HG03565 (cell line): Measurements from ENCODE around the gene U2AF1L4.

ENCODE experiments used
- ATAC-seq: cut with Tn5 transposase; IDR thresholded peaks from one replicate; pipeline ENCODE4 v1.9.1; 2021; ENCODE audit warnings: mild to moderate bottlenecking, moderate library complexity; ENCODE audit not compliant: unreplicated experiment

Gene U2AF1L4

DNA sequence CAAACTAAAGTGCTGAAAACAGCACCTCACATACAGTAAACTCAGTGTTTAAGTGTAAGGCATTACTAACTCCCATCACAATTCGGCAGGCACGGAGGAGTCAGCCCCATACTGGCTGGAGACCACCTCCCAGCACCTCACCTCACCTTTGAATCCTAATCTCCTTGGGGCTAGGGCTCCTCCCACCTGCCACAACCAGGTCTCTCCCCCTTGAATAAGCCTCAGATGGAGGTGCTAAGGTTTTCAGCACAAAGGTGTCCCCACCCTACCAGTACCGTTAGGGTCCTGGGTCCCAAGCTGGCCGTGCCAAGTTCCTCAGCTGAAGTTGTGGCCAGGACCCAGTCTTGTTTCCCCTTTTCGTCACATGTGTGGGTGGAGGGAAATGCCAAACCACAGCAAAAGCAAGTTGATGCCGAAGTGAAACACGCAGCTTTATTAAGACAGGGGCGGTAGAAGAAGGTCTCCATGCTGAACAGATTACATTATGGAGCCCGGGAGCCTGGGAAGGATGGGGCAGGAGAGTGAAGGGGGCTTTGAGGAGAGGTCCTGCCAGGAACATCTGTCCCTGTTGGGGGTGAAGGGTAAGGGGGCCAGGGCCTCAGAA lies 3.0 kb downstream of the U2AF1L4 start, which contains the start of gene IGFLR1:
TSS of gene IGFLR1 (minus strand) at position 332 of the 604 bp plus-strand sequence. CDS start 1,272 bp downstream, outside the sequence.
- ATAC-seq, result no peak

DNA sequence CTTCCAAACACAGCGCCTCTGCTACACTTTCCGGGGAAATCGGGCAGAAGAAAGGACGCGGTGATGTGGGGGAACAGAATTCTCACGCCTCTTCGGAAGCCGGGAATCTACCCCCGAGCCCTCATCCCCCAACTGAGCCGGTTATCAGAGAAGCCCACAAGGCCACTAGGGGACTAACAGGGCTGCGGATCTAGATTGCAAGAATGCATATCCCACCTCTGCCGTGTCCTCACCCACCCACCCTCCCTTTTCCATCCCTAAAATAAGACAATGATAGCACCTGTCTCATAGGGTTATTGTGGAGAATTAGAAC lies 4.1 kb downstream of the U2AF1L4 start:
- no peak for ATAC-seq

DNA sequence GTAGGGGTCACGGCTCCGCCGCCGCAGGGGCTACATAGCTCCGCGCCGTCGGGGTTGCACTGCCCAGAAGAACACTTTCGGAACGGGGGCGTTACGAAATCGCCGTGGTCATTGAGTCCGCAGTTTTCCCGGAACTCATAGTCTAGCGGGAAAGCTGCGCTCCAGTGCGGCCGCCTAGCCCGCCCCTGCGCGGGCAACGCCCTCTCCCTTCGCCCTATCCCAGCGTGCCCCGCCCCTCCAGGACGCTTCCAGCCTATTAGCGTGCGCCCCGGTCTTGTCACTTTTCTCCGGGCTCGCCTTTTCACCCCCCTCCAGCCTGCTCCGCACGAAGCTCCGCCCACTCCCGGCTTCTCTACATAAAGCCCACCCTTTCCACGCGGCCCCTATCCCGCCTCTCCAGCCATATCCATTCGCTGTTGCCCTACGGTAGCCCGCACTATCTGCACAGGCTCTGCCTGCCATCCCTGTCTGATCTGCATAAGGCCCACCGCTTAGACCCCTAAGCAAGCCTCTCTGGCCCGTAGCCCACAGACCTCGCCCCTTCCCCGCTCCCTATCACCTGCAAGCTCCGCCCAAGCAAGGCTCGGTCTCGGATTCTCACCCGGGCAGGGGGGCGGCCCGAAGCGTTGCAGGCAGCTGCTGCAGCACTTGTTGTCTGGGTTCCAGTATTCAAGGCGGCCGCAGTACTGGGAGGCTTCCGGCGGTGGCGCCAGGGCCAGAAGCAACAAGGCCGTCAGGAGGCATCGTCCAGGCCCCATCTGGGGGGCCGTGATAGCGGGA lies 4.6 kb downstream of the U2AF1L4 start:
- ATAC-seq, result peak; percentile 33

- no peak for ATAC-seq
Measured at GRCh38 chr19:35740108-35740422, 5.2 kb downstream of the U2AF1L4 start.

GRCh38 chr19:35739275-35740107 lies 5.7 kb downstream of the U2AF1L4 start:
- no peak for ATAC-seq

DNA sequence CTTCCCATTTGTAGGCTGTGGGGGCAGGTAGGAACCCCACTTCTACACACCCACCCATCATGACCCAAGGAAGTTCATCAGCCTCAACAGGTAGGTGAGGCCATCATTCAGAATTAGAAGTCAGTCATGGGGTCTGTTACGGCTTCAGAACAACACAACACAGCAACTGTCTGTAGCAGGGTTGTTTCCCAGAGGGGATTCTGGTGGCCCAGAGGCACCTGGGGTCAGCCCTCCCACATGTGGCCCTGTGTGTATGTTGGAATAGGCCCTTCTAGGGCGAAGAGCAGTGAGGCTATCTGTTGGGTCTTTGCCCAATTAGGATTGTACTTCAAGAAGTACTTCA lies 6.4 kb downstream of the U2AF1L4 start:
- no peak for ATAC-seq

GRCh38 chr19:35738021-35738886 lies 7.0 kb downstream of the U2AF1L4 start:
- ATAC-seq, result no peak

DNA sequence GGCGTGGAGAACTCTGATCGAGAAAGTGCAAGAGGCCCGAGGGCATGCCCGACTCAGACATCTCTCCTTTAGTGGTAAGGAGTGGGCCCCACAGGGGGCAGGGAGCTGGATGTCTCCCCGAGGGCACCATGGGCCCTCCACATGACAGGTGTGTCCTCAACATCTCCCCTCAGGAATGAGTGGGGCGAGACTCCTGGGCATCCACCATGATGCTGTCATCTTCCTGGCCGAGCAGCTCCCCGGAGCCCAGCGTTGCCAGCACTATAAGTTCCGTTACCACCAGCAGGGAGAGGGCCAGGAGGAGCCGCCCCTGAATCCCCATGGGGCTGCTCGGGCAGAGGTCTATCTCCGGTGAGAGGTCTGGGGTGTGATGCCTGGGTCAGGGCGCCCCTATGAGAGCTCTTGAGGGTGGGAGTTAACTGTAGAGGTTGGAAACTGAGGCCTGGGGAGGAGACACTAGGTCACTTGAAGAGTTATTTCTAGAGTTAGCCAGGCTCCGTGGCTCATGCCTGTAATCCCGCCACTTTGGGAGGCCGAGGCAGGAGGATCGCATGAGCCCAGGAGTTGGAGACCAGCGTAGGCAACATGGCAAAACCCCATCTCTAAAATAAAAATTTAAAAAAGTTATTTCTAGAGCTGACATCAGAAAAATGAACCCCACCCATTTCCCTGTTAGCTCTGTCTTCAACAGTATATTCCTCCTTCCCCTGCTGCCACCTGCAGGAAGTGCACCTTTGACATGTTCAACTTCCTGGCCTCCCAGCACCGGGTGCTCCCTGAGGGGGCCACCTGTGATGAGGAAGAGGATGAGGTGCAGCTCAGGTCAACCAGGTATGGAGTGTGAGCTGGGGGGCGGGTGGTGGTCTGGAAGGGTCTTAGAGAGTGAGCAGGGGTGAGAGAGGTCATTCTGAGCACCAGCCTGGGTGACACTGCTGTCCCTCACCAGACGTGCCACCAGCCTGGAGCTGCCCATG lies 8.0 kb downstream of the U2AF1L4 start:
- no peak for ATAC-seq

GRCh38 chr19:35734889-35735288 lies 10.3 kb downstream of the U2AF1L4 start:
- no peak for ATAC-seq

DNA sequence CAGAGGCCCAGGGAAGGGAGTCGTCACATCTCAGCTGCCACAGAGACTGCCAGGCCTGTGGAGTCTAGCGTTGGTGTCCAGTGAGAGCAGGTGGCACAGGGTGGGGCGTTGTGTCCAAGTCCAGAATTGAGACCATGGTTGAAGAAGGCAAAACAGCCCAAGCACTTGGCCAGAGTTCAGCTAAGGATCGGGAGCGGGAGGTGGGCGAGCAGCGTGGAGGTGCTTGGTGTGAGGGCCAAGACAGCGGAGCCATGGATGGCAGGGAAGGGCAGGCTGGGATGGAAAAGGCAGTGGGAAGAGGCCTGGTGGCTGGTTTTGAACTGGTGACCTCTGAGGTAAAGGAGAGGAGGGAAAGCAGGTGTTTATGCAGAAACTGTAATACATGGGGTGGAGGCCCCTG lies 10.9 kb downstream of the U2AF1L4 start:
- no peak for ATAC-seq

- ATAC-seq, result no peak
Measured at GRCh38 chr19:35733180-35734125, 11.8 kb downstream of the U2AF1L4 start.

- ATAC-seq, result no peak
Measured at GRCh38 chr19:35732540-35733179, 12.6 kb downstream of the U2AF1L4 start.

- no peak for ATAC-seq
Measured at GRCh38 chr19:35731779-35732405, 13.3 kb downstream of the U2AF1L4 start.

GRCh38 chr19:35731353-35731752 lies 13.9 kb downstream of the U2AF1L4 start:
- ATAC-seq, result no peak

DNA sequence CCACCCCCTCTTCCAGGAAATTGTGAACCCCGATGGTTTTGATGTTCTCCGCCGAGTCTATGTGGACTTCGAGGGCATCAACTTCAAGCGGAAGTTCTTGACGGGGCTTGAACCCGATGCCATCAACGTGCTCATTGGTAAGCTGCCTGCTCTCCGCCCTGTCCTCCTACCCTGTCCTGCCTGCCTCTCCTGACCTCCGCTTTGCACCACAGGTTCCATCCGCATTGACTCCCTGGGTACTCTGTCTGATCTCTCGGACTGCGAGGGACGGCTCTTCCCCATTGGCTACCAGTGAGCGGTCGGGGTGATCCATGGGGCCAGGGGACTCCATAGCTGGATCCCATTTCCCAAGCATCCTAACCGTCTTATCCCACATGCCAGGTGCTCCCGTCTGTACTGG lies 14.9 kb downstream of the U2AF1L4 start:
- ATAC-seq, result no peak

GRCh38 chr19:35729763-35730162 lies 15.5 kb downstream of the U2AF1L4 start:
- ATAC-seq, result no peak

GRCh38 chr19:35729021-35729420 lies 16.2 kb downstream of the U2AF1L4 start:
- no peak for ATAC-seq
